AG09319 (cell line): Measurements from ENCODE around the gene SMYD3.

Experiments used
- DNase-seq: peaks from one replicate; pipeline ENCODE4 v3.0.0-alpha.2; 2010; ENCODE audit warnings: low read depth; ENCODE audit errors: extremely low read depth
- TF ChIP-seq, protein P1 (sequence below): IDR thresholded peaks from 2 replicates; pipeline ENCODE4 v1.5.1; 2011; ENCODE audit warnings: low read depth, mild to moderate bottlenecking, inconsistent platforms, low read length, moderate library complexity

The SMYD3 gene

GRCh38 chr1:246145900-246146299 lies 361.2 kb downstream of the SMYD3 start:
- TF ChIP-seq, protein P1, sequence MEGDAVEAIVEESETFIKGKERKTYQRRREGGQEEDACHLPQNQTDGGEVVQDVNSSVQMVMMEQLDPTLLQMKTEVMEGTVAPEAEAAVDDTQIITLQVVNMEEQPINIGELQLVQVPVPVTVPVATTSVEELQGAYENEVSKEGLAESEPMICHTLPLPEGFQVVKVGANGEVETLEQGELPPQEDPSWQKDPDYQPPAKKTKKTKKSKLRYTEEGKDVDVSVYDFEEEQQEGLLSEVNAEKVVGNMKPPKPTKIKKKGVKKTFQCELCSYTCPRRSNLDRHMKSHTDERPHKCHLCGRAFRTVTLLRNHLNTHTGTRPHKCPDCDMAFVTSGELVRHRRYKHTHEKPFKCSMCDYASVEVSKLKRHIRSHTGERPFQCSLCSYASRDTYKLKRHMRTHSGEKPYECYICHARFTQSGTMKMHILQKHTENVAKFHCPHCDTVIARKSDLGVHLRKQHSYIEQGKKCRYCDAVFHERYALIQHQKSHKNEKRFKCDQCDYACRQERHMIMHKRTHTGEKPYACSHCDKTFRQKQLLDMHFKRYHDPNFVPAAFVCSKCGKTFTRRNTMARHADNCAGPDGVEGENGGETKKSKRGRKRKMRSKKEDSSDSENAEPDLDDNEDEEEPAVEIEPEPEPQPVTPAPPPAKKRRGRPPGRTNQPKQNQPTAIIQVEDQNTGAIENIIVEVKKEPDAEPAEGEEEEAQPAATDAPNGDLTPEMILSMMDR, result no peak
- DNase-seq, result no peak

DNA sequence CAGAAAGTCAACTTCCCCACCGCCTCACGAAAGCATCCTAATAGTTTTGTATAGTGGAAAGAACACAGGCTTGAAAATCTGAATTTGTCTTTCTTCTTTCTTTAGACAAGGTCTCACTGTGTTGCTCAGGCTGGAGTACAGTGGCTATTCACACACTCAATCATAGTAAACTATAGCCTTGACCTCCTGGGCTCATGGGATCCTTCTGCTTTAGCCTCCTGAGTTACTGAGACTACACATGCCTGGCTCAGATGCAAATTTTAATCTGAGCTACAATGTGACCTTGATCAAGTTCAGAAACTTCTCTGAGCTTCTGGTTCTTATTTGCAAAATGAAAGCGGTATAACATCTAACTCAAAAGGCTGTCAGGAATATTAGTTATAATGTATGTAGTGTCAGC lies 362.1 kb downstream of the SMYD3 start:
- TF ChIP-seq, protein P1, result no peak
- DNase-seq, result no peak

DNA sequence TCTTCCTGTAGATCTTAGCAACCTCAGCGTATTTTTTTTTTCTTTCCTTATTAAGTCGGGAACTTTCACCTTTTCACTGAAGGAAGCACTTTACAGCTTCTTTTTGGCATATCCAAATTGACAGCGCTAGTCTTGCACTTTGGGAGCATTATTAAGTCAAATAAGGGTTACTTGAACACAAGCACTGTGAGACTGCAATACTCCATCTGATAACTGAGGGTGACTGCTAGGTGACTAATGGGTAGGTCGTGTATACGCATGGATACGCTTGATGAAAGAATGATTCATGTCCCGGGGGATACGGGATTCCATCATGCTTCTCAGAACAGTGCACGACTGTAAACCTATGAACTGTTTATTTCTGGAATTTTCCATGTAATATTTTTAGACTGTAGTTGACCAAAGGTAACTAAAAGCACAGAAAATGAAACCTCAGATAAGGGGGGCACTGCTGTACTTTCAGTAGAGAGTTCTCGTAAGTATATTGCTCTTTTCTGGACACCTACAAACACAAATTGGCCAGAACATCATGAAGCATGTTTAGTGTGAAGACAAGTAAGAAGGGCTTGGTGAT lies 364.7 kb downstream of the SMYD3 start:
- TF ChIP-seq, protein P1, result no peak
- peak; percentile 80 for DNase-seq

GRCh38 chr1:246141306-246141705 lies 365.8 kb downstream of the SMYD3 start:
- DNase-seq, result no peak
- TF ChIP-seq, protein P1, result no peak

DNA sequence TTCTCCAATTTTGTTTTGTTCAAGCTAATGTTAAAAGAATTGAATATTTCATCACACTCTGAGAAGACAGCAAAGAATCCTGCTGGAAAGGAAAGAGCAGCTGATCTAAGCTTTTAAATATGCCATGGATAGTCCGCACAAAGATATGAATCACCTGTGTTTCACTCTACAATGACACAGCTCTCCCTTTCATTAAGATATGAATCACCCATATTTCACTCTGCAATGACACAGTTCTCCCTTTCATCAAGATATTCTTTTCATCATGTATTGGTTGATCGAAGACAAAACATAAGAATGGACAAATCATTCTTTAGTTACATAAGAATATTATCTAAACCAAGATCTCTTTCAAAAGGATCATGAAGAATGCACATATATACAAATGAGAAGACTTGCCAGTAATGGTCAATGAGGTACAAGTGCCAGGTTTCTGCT lies 367.3 kb downstream of the SMYD3 start:
- no peak for DNase-seq
- TF ChIP-seq, protein P1, result no peak

- DNase-seq, result no peak
- TF ChIP-seq, protein P1, result no peak
These were observed 368.3 kb downstream of the SMYD3 start for GRCh38 chr1:246138781-246139180.

GRCh38 chr1:246136477-246136876 lies 370.6 kb downstream of the SMYD3 start:
- DNase-seq, result no peak
- TF ChIP-seq, protein P1, result no peak
